Activated effector memory CD4-positive, alpha-beta T cell treated with anti-CD3 and anti-CD28 coated beads, Interleukin-2, amount 50 U/mL, for 16 hours (primary cell): ENCODE measurements around the gene PRDM8.
"Not testable (repeated sequence)": the region's sequence is repeated elsewhere in the genome, so short reads cannot be mapped to it uniquely, and the experiment has no call there.

Experiments
- DNase-seq: peaks from one replicate; pipeline ENCODE4 v3.0.0-alpha.2; 2020

The PRDM8 gene

DNA sequence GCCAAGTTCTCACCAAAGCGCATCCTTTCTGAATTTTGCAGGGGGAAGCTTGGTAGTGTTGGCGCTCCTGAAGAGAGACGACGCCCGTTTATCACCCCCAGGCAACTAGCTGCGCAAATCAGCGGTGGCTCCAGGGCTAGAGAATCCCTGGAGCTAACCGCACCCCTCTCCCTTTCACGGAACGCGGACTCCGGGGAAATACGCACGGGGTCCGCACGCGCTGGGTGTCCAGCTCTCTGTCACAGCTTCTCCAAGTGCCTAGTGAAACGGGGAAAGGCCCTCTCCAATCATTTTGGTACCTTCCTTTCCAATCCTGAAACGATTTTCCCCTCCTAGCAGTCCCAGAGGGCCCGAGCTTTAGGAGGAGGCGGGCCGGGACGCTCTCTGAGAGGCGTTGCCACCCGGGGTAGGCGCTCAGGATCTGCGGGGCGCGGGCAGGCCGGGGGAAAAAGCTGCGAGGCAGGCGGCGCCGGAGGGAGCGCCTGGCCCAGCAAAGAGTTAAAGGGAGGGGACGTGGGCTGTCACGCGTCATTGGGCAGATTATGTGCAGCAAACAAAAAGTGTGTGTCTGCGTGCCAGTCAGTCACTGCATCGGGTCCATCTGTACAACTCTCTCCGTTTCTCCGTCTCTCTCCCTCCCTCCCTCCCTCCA lies at the start of gene PRDM8:
Gene PRDM8 (plus strand): TSS at position 582 of the 652 bp plus-strand sequence. CDS start 2,578 bp downstream, outside the sequence.
- peak; percentile 82 for DNase-seq

- DNase-seq, result no peak
Observed at GRCh38 chr4:80150387-80151180, 46.7 kb upstream of the PRDM8 start.

DNA sequence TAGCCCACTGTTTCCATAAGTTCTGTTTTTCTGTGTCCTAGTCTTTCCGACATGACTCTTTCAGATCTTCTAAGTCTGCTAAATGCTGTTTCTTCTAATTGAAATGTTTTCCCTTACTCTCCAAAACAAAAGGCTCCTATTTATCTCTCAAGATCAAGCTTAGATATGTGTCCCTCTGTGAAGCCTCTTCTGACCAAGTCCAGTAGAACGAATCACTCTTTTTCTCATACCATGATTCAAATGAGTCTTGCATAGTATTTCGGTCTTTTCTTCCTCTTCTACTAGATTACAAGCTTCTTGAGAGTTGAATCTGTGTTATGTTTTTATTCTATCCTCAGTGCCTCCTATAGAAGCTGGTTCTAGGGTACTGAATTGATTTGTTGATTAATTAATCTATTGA lies 45.3 kb upstream of the PRDM8 start:
- DNase-seq, result no peak

GRCh38 chr4:80153874-80154544 lies 43.3 kb upstream of the PRDM8 start:
- DNase-seq, result no peak

DNA sequence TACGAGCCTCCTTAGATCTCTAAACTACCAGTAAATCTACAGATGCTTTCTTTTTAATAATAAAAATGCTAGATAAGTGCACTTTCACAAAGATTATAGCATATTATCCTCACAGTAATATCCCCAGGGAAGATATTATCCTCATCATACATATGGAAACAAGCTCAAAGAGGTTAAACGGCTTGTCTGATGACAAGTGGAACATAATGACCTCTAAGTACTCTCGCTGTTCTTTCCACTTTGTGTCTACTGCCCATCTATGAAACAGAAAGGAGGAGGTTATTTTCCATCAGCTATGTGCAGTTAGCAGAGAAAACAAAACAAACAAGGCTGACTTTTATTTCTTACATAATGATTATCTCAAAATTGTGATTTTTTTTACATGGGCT lies 42.8 kb upstream of the PRDM8 start:
- DNase-seq, result no peak

- no peak for DNase-seq
Observed at GRCh38 chr4:80155316-80155982, 41.9 kb upstream of the PRDM8 start.

- no peak for DNase-seq
Observed at GRCh38 chr4:80156410-80156809, 40.9 kb upstream of the PRDM8 start.

GRCh38 chr4:80161413-80162058 lies 35.8 kb upstream of the PRDM8 start:
- no peak for DNase-seq

GRCh38 chr4:80162418-80162817 lies 34.9 kb upstream of the PRDM8 start:
- no peak for DNase-seq

DNA sequence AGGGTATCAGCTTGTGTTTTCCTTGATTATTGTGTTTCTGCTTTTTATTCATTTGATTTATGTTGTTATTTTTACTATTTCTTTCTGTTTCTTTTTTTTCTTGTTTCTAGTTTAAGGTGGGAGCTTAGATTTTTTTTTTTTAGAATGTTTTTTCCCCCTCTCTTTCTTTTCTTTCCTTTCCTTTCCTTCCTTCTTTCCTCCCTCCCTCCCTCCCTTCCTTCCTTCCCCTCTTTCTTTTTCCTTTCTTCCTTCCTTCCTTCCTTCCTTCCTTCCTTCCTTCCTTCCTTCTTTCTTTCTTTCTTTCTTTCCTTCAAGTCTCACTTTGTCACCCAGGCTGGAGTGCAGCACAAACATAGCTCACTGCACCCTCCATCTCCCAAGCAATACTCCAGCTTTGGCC lies 31.4 kb upstream of the PRDM8 start:
- no peak for DNase-seq

DNA sequence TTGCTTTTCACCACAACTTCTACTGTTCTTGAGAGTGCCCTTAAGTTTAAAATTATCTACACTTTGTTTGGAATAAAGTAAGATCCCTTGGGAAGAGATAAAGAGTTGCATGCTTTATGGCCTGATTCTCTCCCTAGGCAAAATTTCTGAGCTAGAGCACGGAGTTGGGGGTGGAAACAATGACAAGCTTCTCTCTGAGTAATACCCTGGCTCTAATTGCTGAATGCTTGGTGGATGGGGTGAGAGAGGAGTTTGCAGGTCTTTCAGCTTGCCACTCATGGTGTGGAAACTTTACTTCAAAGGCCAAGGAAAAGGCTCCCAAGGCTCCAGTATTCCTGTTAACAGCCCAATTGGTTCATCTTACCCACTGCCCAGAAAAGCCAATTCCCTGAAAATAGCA lies 26.1 kb upstream of the PRDM8 start:
- DNase-seq, result no peak

DNA sequence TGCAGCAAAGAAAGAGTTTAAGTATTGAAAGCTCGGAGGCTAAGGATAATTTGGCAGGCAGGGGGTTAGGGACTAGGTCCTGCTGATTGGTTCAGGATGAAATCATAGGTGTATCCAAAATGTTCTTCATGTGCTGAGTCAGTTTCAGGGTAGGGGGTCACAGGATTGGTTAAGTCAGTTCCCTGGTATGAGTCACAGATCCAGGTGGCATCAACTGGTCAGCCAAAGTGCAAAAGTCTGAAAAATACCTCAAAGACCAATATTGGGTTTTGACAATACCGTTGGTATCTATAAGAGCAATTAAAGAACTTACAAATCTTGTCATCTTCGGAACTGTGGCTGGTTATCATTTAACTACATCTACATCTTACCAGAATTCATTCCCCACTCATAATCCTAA lies 25.6 kb upstream of the PRDM8 start:
- DNase-seq, result no peak

GRCh38 chr4:80172203-80172602 lies 25.1 kb upstream of the PRDM8 start:
- DNase-seq, result no peak

DNA sequence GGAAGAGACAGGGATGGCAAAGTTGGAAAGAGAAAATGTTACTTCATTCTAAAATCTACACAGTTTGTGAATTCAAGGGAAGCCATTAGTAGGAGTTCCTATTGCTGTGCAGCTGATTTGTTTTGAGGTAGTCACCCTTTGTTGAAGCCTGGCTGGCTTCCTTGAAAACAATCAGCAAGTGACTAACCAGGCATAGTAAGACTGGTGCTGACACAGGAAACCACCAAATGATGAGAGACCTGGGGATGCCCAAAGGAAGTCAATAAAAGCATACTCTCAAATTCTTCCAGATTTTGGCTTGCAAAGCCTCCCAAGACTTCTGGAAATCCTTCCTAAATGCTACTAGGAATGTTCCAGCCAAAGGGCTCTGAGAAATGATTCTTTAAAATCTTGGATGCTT lies 23.9 kb upstream of the PRDM8 start:
- DNase-seq, result peak; percentile 79

GRCh38 chr4:80173841-80174240 lies 23.5 kb upstream of the PRDM8 start:
- DNase-seq, result no peak

GRCh38 chr4:80177793-80178192 lies 19.5 kb upstream of the PRDM8 start:
- not testable (repeated sequence) for DNase-seq

- DNase-seq, result no peak
Observed at GRCh38 chr4:80178964-80179363, 18.3 kb upstream of the PRDM8 start.

GRCh38 chr4:80179637-80180161 lies 17.6 kb upstream of the PRDM8 start:
- DNase-seq, result no peak

- no peak for DNase-seq
Observed at GRCh38 chr4:80180743-80181142, 16.6 kb upstream of the PRDM8 start.

DNA sequence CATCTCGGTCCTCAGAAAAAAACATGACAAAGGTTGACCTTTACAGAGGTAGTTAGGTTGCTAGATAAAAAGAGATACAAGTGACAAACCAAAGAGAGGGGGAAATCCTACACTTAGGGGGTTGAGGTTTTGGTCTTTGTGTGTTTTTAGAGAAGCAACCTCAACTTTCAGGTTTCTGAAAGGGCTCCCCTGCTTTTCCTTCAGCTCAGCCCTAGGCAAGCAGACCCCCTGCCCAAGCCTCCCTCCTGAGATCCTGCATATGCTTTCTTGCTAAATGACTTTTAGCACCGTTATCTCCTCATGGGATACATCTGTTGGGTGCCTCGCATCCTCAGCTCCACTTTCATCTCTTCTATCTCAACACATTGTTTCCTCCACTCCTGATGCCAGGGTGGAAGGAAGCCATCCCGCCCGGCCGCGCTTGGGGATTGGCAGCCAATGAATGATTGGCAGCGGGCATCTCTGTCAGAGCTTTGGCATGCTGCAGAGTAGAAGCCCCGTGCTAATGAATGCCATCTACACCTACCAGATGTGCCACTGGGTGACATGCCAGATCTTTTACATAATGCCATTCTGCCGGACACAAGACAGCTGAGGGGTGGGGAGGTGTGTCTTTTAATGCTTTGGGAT lies 15.0 kb upstream of the PRDM8 start:
- peak; percentile 72 for DNase-seq

- peak; percentile 81 for DNase-seq
Observed at GRCh38 chr4:80183250-80184052, 13.9 kb upstream of the PRDM8 start.
